Stimulated activated CD8-positive, alpha-beta memory T cell treated with anti-CD3 and anti-CD28 coated beads, Interleukin-12 subunit alpha, Interleukin-12 subunit beta, amount 100 ng/mL, for 1 hour (primary cell): ENCODE results near the gene ACD.

Experiments used
- DNase-seq: peaks from one replicate; pipeline ENCODE4 v3.0.0-alpha.2; 2020; ENCODE audit warnings: low read depth

The ACD gene

GRCh38 chr16:67647681-67648080 lies 12.4 kb downstream of the ACD start:
- DNase-seq: no peak

- DNase-seq: no peak
Measured at GRCh38 chr16:67647111-67647651, 12.9 kb downstream of the ACD start.

GRCh38 chr16:67645397-67646121 lies 14.5 kb downstream of the ACD start:
- no peak for DNase-seq

GRCh38 chr16:67644038-67644437 lies 16.0 kb downstream of the ACD start:
- DNase-seq: no peak

- DNase-seq: no peak
Measured at GRCh38 chr16:67641779-67642708, 18.0 kb downstream of the ACD start.

GRCh38 chr16:67637625-67638024 lies 22.4 kb downstream of the ACD start:
- DNase-seq: no peak

GRCh38 chr16:67636713-67637112 lies 23.3 kb downstream of the ACD start:
- no peak for DNase-seq

GRCh38 chr16:67632415-67633172 lies 27.5 kb downstream of the ACD start:
- DNase-seq: no peak

- no peak for DNase-seq
Measured at GRCh38 chr16:67628216-67628615, 31.8 kb downstream of the ACD start.

- DNase-seq: no peak
Measured at GRCh38 chr16:67613808-67614207, 46.3 kb downstream of the ACD start.

GRCh38 chr16:67608364-67608763 lies 51.7 kb downstream of the ACD start:
- DNase-seq: no peak
